Sigmoid colon (tissue), 7 donors: ENCODE data around the gene SLCO2B1. TPM values are rescaled to one million over a fixed set of nuclear protein-coding genes. Genes with fewer than 3 reads are reported as not detected.

Experiments used
- DNase-seq: peaks from one replicate; pipeline ENCODE4 v3.0.0-alpha.2; 2019
- H3K27ac ChIP-seq, 4 donors: fragments of 200-600 bp; sonication (generic); one replicate each; pipeline ENCODE4 v1.5.1; 2016 to 2019; ENCODE audit warnings: mild to moderate bottlenecking in 1 of 4
- H3K27me3 ChIP-seq, 3 donors: fragments of 200-600 bp; sonication (generic); one replicate each; pipeline ENCODE4 v1.5.1; 2019; ENCODE audit warnings: mild to moderate bottlenecking in 1 of 3
- H3K36me3 ChIP-seq, 4 donors: fragments of 200-600 bp; sonication (generic); one replicate each; pipeline ENCODE4 v1.5.1; 2016 to 2019
- H3K4me1 ChIP-seq, 4 donors: fragments of 200-600 bp; sonication (generic); one replicate each; pipeline ENCODE4 v1.5.1; 2017 to 2019
- H3K4me3 ChIP-seq, 4 donors: fragments of 200-600 bp; sonication (generic); one replicate each; pipeline ENCODE4 v1.5.1; 2017 to 2019; ENCODE audit warnings: mild to moderate bottlenecking in 2 of 4, moderate library complexity in 1 of 4
- H3K9me3 ChIP-seq, 4 donors: fragments of 200-600 bp in 3 of 4; sonication (generic) in 3 of 4; one replicate each; pipeline versions ENCODE4 v1.5.1 to v1.6.1; 2013 to 2019
- CTCF ChIP-seq, 4 experiments: fragments of 450-650 bp in 3 of 4; fragments of 200-600 bp in 1 of 4; IDR thresholded peaks; one replicate each; pipeline ENCODE4 v1.5.1; 2016 to 2019; ENCODE audit warnings: antibody characterized with exemption in 4 of 4, mild to moderate bottlenecking in 3 of 4, moderate library complexity in 2 of 4
- EP300 ChIP-seq, 4 donors: sonication (generic); formaldehyde crosslinking; IDR thresholded peaks; one replicate each; pipeline ENCODE4 v1.6.1; 2017; ENCODE audit warnings: antibody characterized with exemption in 4 of 4
- POLR2A ChIP-seq, 2 donors: fragments of 450-650 bp; IDR thresholded peaks; one replicate each; pipeline ENCODE4 v1.6.1; 2016; ENCODE audit warnings: antibody characterized with exemption in 2 of 2, mild to moderate bottlenecking in 2 of 2, moderate library complexity in 2 of 2
- POLR2AphosphoS5 ChIP-seq, 4 donors: sonication (generic); formaldehyde crosslinking; IDR thresholded peaks; one replicate each; pipeline ENCODE4 v1.6.1; 2017; ENCODE audit warnings: antibody characterized with exemption in 4 of 4
- intact Hi-C: fragments of 100-400 bp; cut with DNase I; formaldehyde crosslinking; loops from one replicate; pipeline ENCODE4 v1.15.1; 2023
- polyA plus RNA-seq, 3 donors: library from polyadenylated mRNA; stranded (reverse); fragments of 200-250 nt; gene quantifications; one replicate each; pipeline ENCODE4 v1.2.3, GENCODE V29; 2013
- total RNA-seq, 4 donors: library from RNA; depleted of rRNA; stranded (reverse); fragments of >200 nt; gene quantifications; one replicate each; pipeline ENCODE4 v1.1.0, GENCODE V29; 2016
- donor health status: healthy with polysubstance abuse.
- donor health status: Bipolar disorder and iron deficiency.
- donor health status: healthy.

Gene SLCO2B1
- total and polyA plus RNA-seq, 7 donors, result 7.8 to 47.0 (median 29.2) TPM

- H3K4me1 ChIP-seq, result no peaks in the 10 kb centered on the region
- no peaks in the 10 kb centered on the region for H3K27me3 ChIP-seq
- H3K27ac ChIP-seq, result no peak overlapping the region
- no peaks in the 10 kb centered on the region for H3K36me3 ChIP-seq
- TF ChIP-seq CTCF (IDR thresholded peaks at IDR 0.05), result no peak
- TF ChIP-seq POLR2A (IDR thresholded peaks at IDR 0.05), result no peak
- TF ChIP-seq POLR2AphosphoS5 (IDR thresholded peaks at IDR 0.05), result no peak
- TF ChIP-seq EP300 (IDR thresholded peaks at IDR 0.05), result no peak
- H3K9me3 ChIP-seq, result peaks cover 0 to 3% (median 0%) of the 10 kb centered on the region in 4 donors
- H3K4me3 ChIP-seq, result no peak overlapping the region
- DNase-seq, result no peak
- intact Hi-C loops, result no loop called here
Measured at GRCh38 chr11:75254326-75254725, 103.4 kb downstream of the SLCO2B1 start.

Other genes starting within 250 kb of the SLCO2B1 start
- 10 to 100 TPM; 11.9 to 27.3 (median 15.5) TPM for gene XRRA1, start 202.0 kb upstream of the SLCO2B1 start, total RNA-seq
- gene XRRA1, start 202.0 kb upstream of the SLCO2B1 start, polyA plus RNA-seq, result 1 to 10 TPM in 2 of 3 donors, under 1 TPM in 1; under 0.01 to 9.1 (median 1.4) TPM
- 10 to 100 TPM; 31.9 to 61.2 (median 47.2) TPM for gene SPCS2, start 201.8 kb upstream of the SLCO2B1 start, total RNA-seq
- 100 to 1,000 TPM in 1 of 3 donors, 10 to 100 TPM in 2; 28.8 to 131 (median 46.5) TPM for gene SPCS2, start 201.8 kb upstream of the SLCO2B1 start, polyA plus RNA-seq
- 10 to 100 TPM in 1 of 4 donors, 1 to 10 TPM in 3; 3.3 to 10.2 (median 4.8) TPM for gene NEU3, start 162.2 kb upstream of the SLCO2B1 start, total RNA-seq
- gene NEU3, start 162.2 kb upstream of the SLCO2B1 start, polyA plus RNA-seq, result 1 to 10 TPM in 2 of 3 donors, under 1 TPM in 1; 0.60 to 7.0 (median 1.2) TPM
- gene OR2AT4, start 54.2 kb upstream of the SLCO2B1 start, total RNA-seq, result not detected
- not detected for gene OR2AT4, start 54.2 kb upstream of the SLCO2B1 start, polyA plus RNA-seq
- under 1 TPM in 3 of 4 donors, not detected in 1; 0.33 to 0.68 (median 0.36) TPM for gene TPBGL, start 89.7 kb downstream of the SLCO2B1 start, total RNA-seq
- gene TPBGL, start 89.7 kb downstream of the SLCO2B1 start, polyA plus RNA-seq, result under 1 TPM in 1 of 3 donors, not detected in 2; 0.28 TPM
- 10 to 100 TPM; 38.5 to 96.7 (median 55.2) TPM for gene ARRB1, start 200.6 kb downstream of the SLCO2B1 start, total RNA-seq
- gene ARRB1, start 200.6 kb downstream of the SLCO2B1 start, polyA plus RNA-seq, result 10 to 100 TPM; 24.0 to 45.6 (median 32.4) TPM
- 1,000 to 10,000 TPM in 3 of 4 donors, 100 to 1,000 TPM in 1; 967 to 2,377 (median 1,713) TPM for gene RPS3, start 248.4 kb downstream of the SLCO2B1 start, total RNA-seq
- gene RPS3, start 248.4 kb downstream of the SLCO2B1 start, polyA plus RNA-seq, result 1,000 to 10,000 TPM; 2,814 to 4,083 (median 3,267) TPM